Mesendoderm (in vitro differentiated cells): ENCODE measurements around the gene SERINC2.

Experiments used
- DNase-seq: peaks from one replicate; pipeline ENCODE4 v3.0.0; 2013
- H2AK5ac ChIP-seq: 2 replicates; pipeline ENCODE4 v1.6.1; 2013; ENCODE audit warnings: low read length, inconsistent platforms
- H2BK120ac ChIP-seq: 2 replicates; pipeline ENCODE4 v1.6.1; 2013; ENCODE audit warnings: low read depth, mild to moderate bottlenecking, low read length, moderate library complexity, mixed read lengths
- H2BK15ac ChIP-seq: replicated peaks from 2 replicates; pipeline ENCODE4 v1.6.1; 2013; ENCODE audit warnings: low read depth, mild to moderate bottlenecking, moderate library complexity
- H2BK5ac ChIP-seq: 2 replicates; pipeline ENCODE4 v1.6.1; 2013; ENCODE audit warnings: low read length, inconsistent platforms
- H3K18ac ChIP-seq: 2 replicates; pipeline ENCODE4 v1.6.1; 2013; ENCODE audit warnings: mild to moderate bottlenecking, low read length, mixed read lengths
- H3K23ac ChIP-seq: one replicate; pipeline ENCODE4 v1.6.1; 2013; ENCODE audit warnings: low read length
- H3K27ac ChIP-seq: 2 replicates; pipeline ENCODE4 v1.5.1; 2013; ENCODE audit warnings: low read depth, mild to moderate bottlenecking, inconsistent platforms, low read length, moderate library complexity
- H3K27me3 ChIP-seq: 2 replicates; pipeline ENCODE4 v1.6.1; 2013; ENCODE audit warnings: low read length, control low read depth, mild to moderate bottlenecking, inconsistent platforms; ENCODE audit not compliant: insufficient read depth, poor library complexity
- H3K36me3 ChIP-seq: 2 replicates; pipeline ENCODE4 v1.6.1; 2013; ENCODE audit warnings: low read length, inconsistent platforms; ENCODE audit not compliant: control insufficient read depth, insufficient read depth
- H3K4ac ChIP-seq: one replicate; pipeline ENCODE4 v1.6.1; 2013; ENCODE audit warnings: low read depth, mild to moderate bottlenecking, low read length, moderate library complexity
- H3K4me1 ChIP-seq: 2 replicates; pipeline ENCODE4 v1.6.1; 2013; ENCODE audit warnings: low read depth, low read length, inconsistent platforms; ENCODE audit not compliant: control insufficient read depth
- H3K4me2 ChIP-seq: 2 replicates; pipeline ENCODE4 v1.6.1; 2013; ENCODE audit warnings: low read length
- H3K4me3 ChIP-seq: 2 replicates; pipeline ENCODE4 v1.5.1; 2013; ENCODE audit warnings: mild to moderate bottlenecking, low read length
- H3K56ac ChIP-seq: one replicate; pipeline ENCODE4 v1.6.1; 2013; ENCODE audit warnings: low read length
- H3K79me1 ChIP-seq: 2 replicates; pipeline ENCODE4 v1.6.1; 2013; ENCODE audit warnings: low read length, inconsistent platforms
- H3K79me2 ChIP-seq: 2 replicates; pipeline ENCODE4 v1.6.1; 2013; ENCODE audit warnings: mild to moderate bottlenecking, low read length; ENCODE audit not compliant: control insufficient read depth, insufficient read depth
- H3K9ac ChIP-seq: 2 replicates; pipeline ENCODE4 v1.6.1; 2013; ENCODE audit warnings: low read length, inconsistent platforms
- H4K5ac ChIP-seq: one replicate; pipeline ENCODE4 v1.6.1; 2013; ENCODE audit warnings: low read length
- H4K8ac ChIP-seq: one replicate; pipeline ENCODE4 v1.6.1; 2013; ENCODE audit warnings: low read depth, mild to moderate bottlenecking, control low read depth, low read length, moderate library complexity
- WGBS: extraction: QIAGEN DNeasy Blood & Tissue Kit; methylation state at CpG from one replicate; pipeline ENCODE4 v1.1.7; 2013; ENCODE audit warnings: low lambda C conversion rate, missing lambda C conversion rate; ENCODE audit not compliant: insufficient coverage; ENCODE audit errors: extremely low coverage; 5-methylcytosine and 5-hydroxymethylcytosine counted together

Gene SERINC2

GRCh38 chr1:31387612-31388011, 25.4 kb upstream of the SERINC2 start:
- H3K4me2 ChIP-seq, result no peak overlapping the region
- no peak for DNase-seq
- WGBS, result no CpG with 5 or more reads among the region's 10 CpGs

GRCh38 chr1:31389616-31390015, 23.4 kb upstream of the SERINC2 start:
- H4K5ac ChIP-seq, result no peak overlapping the region
- no peak overlapping the region for H3K4me2 ChIP-seq
- no peak for DNase-seq
- H3K27me3 ChIP-seq, result no peaks in the 10 kb centered on the region
- H3K56ac ChIP-seq, result no peak overlapping the region
- H3K4me1 ChIP-seq, result no peaks in the 10 kb centered on the region
- no peak overlapping the region for H2BK15ac ChIP-seq
- no peak overlapping the region for H3K4ac ChIP-seq
- H2BK120ac ChIP-seq, result no peak overlapping the region
- no peaks in the 10 kb centered on the region for H3K79me1 ChIP-seq
- H3K36me3 ChIP-seq, result no peaks in the 10 kb centered on the region
- H3K79me2 ChIP-seq, result no peaks in the 10 kb centered on the region
- no peak overlapping the region for H3K4me3 ChIP-seq
- H3K18ac ChIP-seq, result no peak overlapping the region
- H4K8ac ChIP-seq, result no peak overlapping the region
- H3K9ac ChIP-seq, result no peak overlapping the region
- no peak overlapping the region for H3K23ac ChIP-seq
- H3K27ac ChIP-seq, result no peak overlapping the region
- no peak overlapping the region for H2AK5ac ChIP-seq
- no peak overlapping the region for H2BK5ac ChIP-seq
- WGBS, result no CpG with 5 or more reads among the region's 7 CpGs

More at GRCh38 chr1:31387612-31388011, 25.4 kb upstream of the SERINC2 start:
- no peak overlapping the region for H3K4me3 ChIP-seq
- H3K27ac ChIP-seq, result no peak overlapping the region
- H3K9ac ChIP-seq, result no peak overlapping the region
- no peaks in the 10 kb centered on the region for H3K79me1 ChIP-seq
- no peak overlapping the region for H2BK15ac ChIP-seq
- H2BK120ac ChIP-seq, result no peak overlapping the region
- no peak overlapping the region for H2AK5ac ChIP-seq
- no peak overlapping the region for H2BK5ac ChIP-seq
- H4K8ac ChIP-seq, result no peak overlapping the region
- H3K4me1 ChIP-seq, result no peaks in the 10 kb centered on the region
- no peaks in the 10 kb centered on the region for H3K36me3 ChIP-seq
- H3K27me3 ChIP-seq, result no peaks in the 10 kb centered on the region
- H4K5ac ChIP-seq, result no peak overlapping the region
- no peaks in the 10 kb centered on the region for H3K79me2 ChIP-seq
- no peak overlapping the region for H3K23ac ChIP-seq
- no peak overlapping the region for H3K18ac ChIP-seq
- H3K4ac ChIP-seq, result no peak overlapping the region
- no peak overlapping the region for H3K56ac ChIP-seq

GRCh38 chr1:31390071-31390470, 22.9 kb upstream of the SERINC2 start:
- Histone ChIP-seq H3K4ac (no peak overlapping the region), H3K23ac (no peak overlapping the region), H2AK5ac (no peak overlapping the region), H2BK5ac (no peak overlapping the region), H3K79me2 (no peaks in the 10 kb centered on the region), H2BK120ac (no peak overlapping the region), H3K4me1 (no peaks in the 10 kb centered on the region), H4K5ac (no peak overlapping the region), H3K36me3 (no peaks in the 10 kb centered on the region), H3K18ac (no peak overlapping the region), H3K4me2 (no peak overlapping the region), H3K27me3 (no peaks in the 10 kb centered on the region), H4K8ac (no peak overlapping the region), H3K56ac (no peak overlapping the region), H3K79me1 (no peaks in the 10 kb centered on the region), H3K9ac (no peak overlapping the region), H3K27ac (no peak overlapping the region), H3K4me3 (no peak overlapping the region), H2BK15ac (no peak overlapping the region)
- DNase-seq, result no peak
- no CpG with 5 or more reads among the region's 7 CpGs for WGBS

- no peak overlapping the region for H4K8ac ChIP-seq
- H3K4me3 ChIP-seq, result no peak overlapping the region
- H3K56ac ChIP-seq, result no peak overlapping the region
- H2BK15ac ChIP-seq, result no peak overlapping the region
- H2BK5ac ChIP-seq, result no peak overlapping the region
- H3K4ac ChIP-seq, result no peak overlapping the region
- H3K79me1 ChIP-seq, result no peaks in the 10 kb centered on the region
- H3K27ac ChIP-seq, result no peak overlapping the region
- no peak overlapping the region for H3K23ac ChIP-seq
- no peak overlapping the region for H2AK5ac ChIP-seq
- no peaks in the 10 kb centered on the region for H3K27me3 ChIP-seq
- DNase-seq, result no peak
- H3K9ac ChIP-seq, result no peak overlapping the region
- H3K18ac ChIP-seq, result no peak overlapping the region
- no peak overlapping the region for H4K5ac ChIP-seq
- H2BK120ac ChIP-seq, result no peak overlapping the region
- H3K4me1 ChIP-seq, result no peaks in the 10 kb centered on the region
- no peaks in the 10 kb centered on the region for H3K36me3 ChIP-seq
- H3K79me2 ChIP-seq, result no peaks in the 10 kb centered on the region
- no peak overlapping the region for H3K4me2 ChIP-seq
Observed at GRCh38 chr1:31393463-31393862, 19.6 kb upstream of the SERINC2 start.

GRCh38 chr1:31394584-31395193, 18.3 kb upstream of the SERINC2 start:
- Histone ChIP-seq H4K5ac (no peak overlapping the region), H3K4ac (no peak overlapping the region), H3K18ac (no peak overlapping the region), H2BK5ac (no peak overlapping the region), H2AK5ac (no peak overlapping the region), H3K27me3 (no peaks in the 10 kb centered on the region), H3K79me1 (no peaks in the 10 kb centered on the region), H2BK15ac (no peak overlapping the region), H3K23ac (no peak overlapping the region), H3K4me2 (peak overlapping the region; percentile 54), H3K4me1 (no peaks in the 10 kb centered on the region), H3K4me3 (no peak overlapping the region), H3K79me2 (no peaks in the 10 kb centered on the region), H3K56ac (peak overlapping the region; percentile 22), H2BK120ac (no peak overlapping the region), H3K36me3 (no peaks in the 10 kb centered on the region), H3K9ac (no peak overlapping the region), H4K8ac (no peak overlapping the region), H3K27ac (no peak overlapping the region)
- WGBS, result no CpG with 5 or more reads among the region's 36 CpGs
- peak; percentile 89 for DNase-seq

- Histone ChIP-seq H3K23ac (no peak overlapping the region), H3K4me3 (no peak overlapping the region), H4K8ac (no peak overlapping the region), H2AK5ac (no peak overlapping the region), H3K56ac (no peak overlapping the region), H3K36me3 (no peaks in the 10 kb centered on the region), H3K18ac (no peak overlapping the region), H3K79me1 (no peaks in the 10 kb centered on the region), H2BK15ac (no peak overlapping the region), H2BK5ac (no peak overlapping the region), H3K4ac (no peak overlapping the region), H3K9ac (no peak overlapping the region), H3K27ac (no peak overlapping the region), H3K4me1 (no peaks in the 10 kb centered on the region), H3K79me2 (no peaks in the 10 kb centered on the region), H3K27me3 (no peaks in the 10 kb centered on the region), H2BK120ac (no peak overlapping the region), H4K5ac (no peak overlapping the region), H3K4me2 (no peak overlapping the region)
- WGBS, result no CpG with 5 or more reads among the region's 3 CpGs
- no peak for DNase-seq
Observed at GRCh38 chr1:31396633-31397351, 16.2 kb upstream of the SERINC2 start.
